IMR-90 (cell line): ENCODE results near the gene PDE4B.

Experiments used
- BHLHE40 ChIP-seq: fragments of 150-350 bp; IDR thresholded peaks from 2 replicates; pipeline ENCODE4 v1.6.1; 2016; ENCODE audit warnings: mild to moderate bottlenecking, low read depth, low read length
- CEBPB ChIP-seq: IDR thresholded peaks from 2 replicates; pipeline ENCODE4 v1.6.1; 2012; ENCODE audit warnings: low read depth, low read length, improper control_type of control experiment
- CHD1 ChIP-seq: IDR thresholded peaks from 2 replicates; pipeline ENCODE4 v1.6.1; 2012; ENCODE audit warnings: low read depth, low read length, improper control_type of control experiment
- FOS ChIP-seq: fragments of 150-350 bp; IDR thresholded peaks from 2 replicates; pipeline ENCODE4 v1.6.1; 2016; ENCODE audit warnings: low read depth, low read length
- MAFK ChIP-seq: IDR thresholded peaks from 2 replicates; pipeline ENCODE4 v1.6.1; 2012; ENCODE audit warnings: low read depth, low read length, improper control_type of control experiment
- MAZ ChIP-seq: IDR thresholded peaks from 2 replicates; pipeline ENCODE4 v1.6.1; 2012; ENCODE audit warnings: low read depth, mild to moderate bottlenecking, low read length, improper control_type of control experiment, moderate library complexity, borderline replicate concordance
- MXI1 ChIP-seq: IDR thresholded peaks from 2 replicates; pipeline ENCODE4 v1.6.1; 2012; ENCODE audit warnings: low read depth, mild to moderate bottlenecking, low read length, moderate library complexity, borderline replicate concordance
- POLR2A ChIP-seq: IDR thresholded peaks from 2 replicates; pipeline ENCODE4 v1.6.1; 2012; ENCODE audit warnings: mild to moderate bottlenecking, low read depth, low read length
- RCOR1 ChIP-seq: IDR thresholded peaks from 2 replicates; pipeline ENCODE4 v1.6.1; 2012; ENCODE audit warnings: mild to moderate bottlenecking, low read length, improper control_type of control experiment; ENCODE audit not compliant: insufficient replicate concordance
- SMC3 ChIP-seq: fragments of 150-350 bp; IDR thresholded peaks from 2 replicates; pipeline ENCODE4 v1.6.1; 2016; ENCODE audit warnings: low read depth, mild to moderate bottlenecking, antibody characterized with exemption, low read length, moderate library complexity
- TF ChIP-seq, protein P1 (sequence below): conservative IDR thresholded peaks from 2 replicates; pipeline ENCODE4 v1.5.1; 2012; ENCODE audit warnings: mild to moderate bottlenecking, low read depth, low read length, improper control_type of control experiment
- TF ChIP-seq, protein P2 (sequence below): fragments of 150-350 bp; IDR thresholded peaks from 2 replicates; pipeline ENCODE4 v1.6.1; 2017; ENCODE audit warnings: mild to moderate bottlenecking, antibody characterized with exemption, low read length, low read depth
- TF ChIP-seq, protein P3 (sequence below): fragments of 150-350 bp; IDR thresholded peaks from 2 replicates; pipeline ENCODE4 v1.6.1; 2016; ENCODE audit warnings: low read depth, mild to moderate bottlenecking, low read length, moderate library complexity, borderline replicate concordance

DNA sequence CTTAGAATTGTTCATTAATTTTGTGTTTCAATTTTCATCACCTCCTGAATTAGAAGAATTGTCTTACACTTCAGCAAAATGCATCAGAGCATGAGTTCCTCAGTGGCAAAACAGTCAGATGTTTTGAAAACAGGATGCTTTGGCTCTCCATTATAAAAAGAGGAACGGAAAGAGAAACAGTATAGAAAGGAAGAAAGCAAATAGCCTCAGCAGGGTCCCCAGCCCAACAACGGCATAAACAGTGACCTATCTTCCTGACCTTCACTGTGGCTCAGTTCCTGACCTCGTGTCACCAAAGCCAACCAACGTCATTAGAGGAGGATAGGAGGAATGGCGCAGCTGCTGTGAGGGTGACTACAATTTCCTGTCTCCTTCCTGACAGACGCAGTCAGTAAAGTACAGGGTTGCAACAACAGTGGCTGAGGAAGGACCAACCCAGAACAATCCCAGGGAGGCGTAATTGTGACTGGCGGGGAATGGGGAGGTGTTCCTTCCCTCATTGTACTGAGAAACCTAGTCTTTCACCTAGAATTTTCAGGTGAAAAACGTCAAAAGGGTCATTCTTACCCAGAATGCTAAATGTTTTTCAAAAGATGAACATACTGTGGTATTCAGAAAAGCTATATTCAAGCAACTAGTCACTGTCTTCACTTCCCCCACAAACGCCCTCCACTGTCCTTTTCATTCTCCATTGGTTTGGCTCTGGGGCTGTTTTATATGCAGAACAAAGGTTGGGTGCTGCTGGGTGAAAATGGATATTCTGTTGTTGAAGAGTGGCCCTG, 543.4 kb downstream of the PDE4B start:
- TF ChIP-seq, protein P1, sequence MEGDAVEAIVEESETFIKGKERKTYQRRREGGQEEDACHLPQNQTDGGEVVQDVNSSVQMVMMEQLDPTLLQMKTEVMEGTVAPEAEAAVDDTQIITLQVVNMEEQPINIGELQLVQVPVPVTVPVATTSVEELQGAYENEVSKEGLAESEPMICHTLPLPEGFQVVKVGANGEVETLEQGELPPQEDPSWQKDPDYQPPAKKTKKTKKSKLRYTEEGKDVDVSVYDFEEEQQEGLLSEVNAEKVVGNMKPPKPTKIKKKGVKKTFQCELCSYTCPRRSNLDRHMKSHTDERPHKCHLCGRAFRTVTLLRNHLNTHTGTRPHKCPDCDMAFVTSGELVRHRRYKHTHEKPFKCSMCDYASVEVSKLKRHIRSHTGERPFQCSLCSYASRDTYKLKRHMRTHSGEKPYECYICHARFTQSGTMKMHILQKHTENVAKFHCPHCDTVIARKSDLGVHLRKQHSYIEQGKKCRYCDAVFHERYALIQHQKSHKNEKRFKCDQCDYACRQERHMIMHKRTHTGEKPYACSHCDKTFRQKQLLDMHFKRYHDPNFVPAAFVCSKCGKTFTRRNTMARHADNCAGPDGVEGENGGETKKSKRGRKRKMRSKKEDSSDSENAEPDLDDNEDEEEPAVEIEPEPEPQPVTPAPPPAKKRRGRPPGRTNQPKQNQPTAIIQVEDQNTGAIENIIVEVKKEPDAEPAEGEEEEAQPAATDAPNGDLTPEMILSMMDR, result no peak
- TF ChIP-seq BHLHE40 (no peak), MAFK (no peak), RCOR1 (no peak), SMC3 (no peak), POLR2A (no peak), CEBPB (no peak), MXI1 (no peak), CHD1 (no peak), MAZ (no peak), FOS (no peak)
- TF ChIP-seq, protein P2, sequence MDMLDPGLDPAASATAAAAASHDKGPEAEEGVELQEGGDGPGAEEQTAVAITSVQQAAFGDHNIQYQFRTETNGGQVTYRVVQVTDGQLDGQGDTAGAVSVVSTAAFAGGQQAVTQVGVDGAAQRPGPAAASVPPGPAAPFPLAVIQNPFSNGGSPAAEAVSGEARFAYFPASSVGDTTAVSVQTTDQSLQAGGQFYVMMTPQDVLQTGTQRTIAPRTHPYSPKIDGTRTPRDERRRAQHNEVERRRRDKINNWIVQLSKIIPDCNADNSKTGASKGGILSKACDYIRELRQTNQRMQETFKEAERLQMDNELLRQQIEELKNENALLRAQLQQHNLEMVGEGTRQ, result no peak
- TF ChIP-seq, protein P3, sequence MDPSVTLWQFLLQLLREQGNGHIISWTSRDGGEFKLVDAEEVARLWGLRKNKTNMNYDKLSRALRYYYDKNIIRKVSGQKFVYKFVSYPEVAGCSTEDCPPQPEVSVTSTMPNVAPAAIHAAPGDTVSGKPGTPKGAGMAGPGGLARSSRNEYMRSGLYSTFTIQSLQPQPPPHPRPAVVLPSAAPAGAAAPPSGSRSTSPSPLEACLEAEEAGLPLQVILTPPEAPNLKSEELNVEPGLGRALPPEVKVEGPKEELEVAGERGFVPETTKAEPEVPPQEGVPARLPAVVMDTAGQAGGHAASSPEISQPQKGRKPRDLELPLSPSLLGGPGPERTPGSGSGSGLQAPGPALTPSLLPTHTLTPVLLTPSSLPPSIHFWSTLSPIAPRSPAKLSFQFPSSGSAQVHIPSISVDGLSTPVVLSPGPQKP, result no peak
